GM23338 (cell line): ENCODE data around the gene S100A14.

ENCODE experiments used
- CREB1 ChIP-seq: fragments of 250-450 bp; sonication (Bioruptor Pico); IDR thresholded peaks from 2 replicates; pipeline ENCODE4 v1.5.0; 2020; ENCODE audit warnings: low read depth, mild to moderate bottlenecking, moderate library complexity
- CTCF ChIP-seq, 2 experiments: fragments of 200-600 bp in 1 of 2; sonication (generic) in 1 of 2; conservative IDR thresholded peaks; 2 replicates each; pipeline versions ENCODE4 v1.5.1 to v1.6.1; 2016 to 2017; ENCODE audit warnings: antibody characterized with exemption in 2 of 2, low read depth in 2 of 2, mild to moderate bottlenecking in 2 of 2, moderate library complexity in 1 of 2
- ETS1 ChIP-seq: IDR thresholded peaks from 2 replicates; pipeline ENCODE4 v1.6.1; 2016; ENCODE audit warnings: antibody characterized with exemption
- EZH2 ChIP-seq: fragments of 200-600 bp; sonication (generic); IDR thresholded peaks from one replicate; pipeline ENCODE4 v1.8.0; 2017; ENCODE audit warnings: antibody characterized with exemption, mild to moderate bottlenecking, low read depth; ENCODE audit not compliant: unreplicated experiment
- EZH2phosphoT487 ChIP-seq: fragments of 200-600 bp; sonication (generic); IDR thresholded peaks from one replicate; pipeline ENCODE4 v1.8.1; 2018; ENCODE audit warnings: antibody characterized with exemption; ENCODE audit not compliant: unreplicated experiment
- JUNB ChIP-seq: IDR thresholded peaks from one replicate; pipeline ENCODE4 v1.6.1; 2016; ENCODE audit warnings: antibody characterized with exemption; ENCODE audit not compliant: unreplicated experiment
- NANOG ChIP-seq: IDR thresholded peaks from 2 replicates; pipeline ENCODE4 v1.6.1; 2016; ENCODE audit warnings: antibody characterized with exemption, borderline replicate concordance
- POLR2AphosphoS5 ChIP-seq: IDR thresholded peaks from 2 replicates; pipeline ENCODE4 v1.6.1; 2016; ENCODE audit warnings: antibody characterized with exemption, low read depth
- REST ChIP-seq: IDR thresholded peaks from one replicate; pipeline ENCODE4 v1.6.1; 2018; ENCODE audit warnings: antibody characterized with exemption; ENCODE audit not compliant: unreplicated experiment
- STAT1 ChIP-seq: IDR thresholded peaks from one replicate; pipeline ENCODE4 v1.6.1; 2016; ENCODE audit warnings: antibody characterized with exemption; ENCODE audit not compliant: unreplicated experiment
- ZNF114 ChIP-seq: fragments of 250-450 bp; sonication (Bioruptor Pico); IDR thresholded peaks from 2 replicates; pipeline ENCODE4 v1.5.0; 2020; ENCODE audit warnings: mild to moderate bottlenecking, moderate library complexity

- TF ChIP-seq CTCF (conservative IDR thresholded peaks at IDR 0.05; ENCODE audit: low read depth in 2 of 2) (no peak), EZH2phosphoT487 (no peak), JUNB (no peak), POLR2AphosphoS5 (no peak), EZH2 (no peak), REST (no peak), NANOG (no peak), CREB1 (CRISPR knock-in tag) (no peak), STAT1 (no peak), ZNF114 (CRISPR knock-in tag) (no peak), ETS1 (no peak)
These were observed 28.8 kb downstream of the S100A14 start for GRCh38 chr1:153587314-153587713.
